WTC11 (cell line): ENCODE measurements around the gene MLLT1. TPM values are rescaled to one million over a fixed set of nuclear protein-coding genes. Genes with fewer than 3 reads are reported as not detected.

Experiments
- ATAC-seq: fragments of 200-7000 bp; cut with Tn5 transposase; 2 replicates; pipeline ENCODE4 v1.10.0; 2021; ENCODE audit warnings: mild to moderate bottlenecking, moderate library complexity
- CTCF ChIA-PET: fragments of 300-600 bp; sonication (Branson Sonifier 250); formaldehyde crosslinking; loops from one replicate; lab custom pipeline; 2021; ENCODE audit warnings: antibody characterized with exemption; lab: Charles Lee
- POLR2A ChIA-PET: fragments of 350-600 bp; sonication (Branson Sonifier 250); formaldehyde crosslinking; loops from one replicate; lab custom pipeline; 2021; ENCODE audit warnings: antibody characterized with exemption; lab: Charles Lee
- DNase-seq: peaks from one replicate; pipeline ENCODE4 v3.0.0; 2021; ENCODE audit warnings: low spot score
- H3K27ac Mint-ChIP-seq: 2 replicates; pipeline ENCODE4 v1.8.0; 2021; ENCODE audit warnings: mixed read lengths
- H3K27me3 Mint-ChIP-seq: 2 replicates; pipeline ENCODE4 v1.8.0; 2021; ENCODE audit warnings: low read depth, mild to moderate bottlenecking, moderate library complexity, mixed read lengths
- H3K36me3 Mint-ChIP-seq: 2 replicates; pipeline ENCODE4 v1.8.0; 2021; ENCODE audit warnings: mixed read lengths
- H3K4me1 Mint-ChIP-seq: 2 replicates; pipeline ENCODE4 v1.8.0; 2022; ENCODE audit warnings: mixed read lengths
- H3K4me3 Mint-ChIP-seq: 2 replicates; pipeline ENCODE4 v1.8.0; 2021; ENCODE audit warnings: mild to moderate bottlenecking, moderate library complexity, mixed read lengths
- H3K9me3 Mint-ChIP-seq: 2 replicates; pipeline ENCODE4 v1.8.0; 2021; ENCODE audit warnings: mixed read lengths
- CBFB ChIP-seq: sonication (generic); formaldehyde crosslinking; IDR thresholded peaks from 2 replicates; pipeline ENCODE4 v1.8.1; 2022; ENCODE audit warnings: mild to moderate bottlenecking, low read depth, missing genetic modification reagents
- ELF4 ChIP-seq: sonication (generic); formaldehyde crosslinking; IDR thresholded peaks from 2 replicates; pipeline ENCODE4 v1.8.1; 2022; ENCODE audit warnings: low read depth, mild to moderate bottlenecking, moderate library complexity, missing genetic modification reagents
- ESRRA ChIP-seq: sonication (generic); formaldehyde crosslinking; IDR thresholded peaks from 2 replicates; pipeline ENCODE4 v1.8.1; 2022; ENCODE audit warnings: mild to moderate bottlenecking, missing genetic modification reagents, borderline replicate concordance
- ETV6 ChIP-seq: sonication (generic); formaldehyde crosslinking; IDR thresholded peaks from 2 replicates; pipeline ENCODE4 v1.8.1; 2022; ENCODE audit warnings: mild to moderate bottlenecking, missing genetic modification reagents
- FOXK1 ChIP-seq: sonication (generic); formaldehyde crosslinking; IDR thresholded peaks from 2 replicates; pipeline ENCODE4 v1.8.0; 2022; ENCODE audit warnings: mild to moderate bottlenecking, moderate library complexity, missing genetic modification reagents
- PRRX2 ChIP-seq: fragments of 250-450 bp; sonication (Bioruptor Pico); IDR thresholded peaks from 2 replicates; pipeline ENCODE4 v1.8.0; 2021; ENCODE audit warnings: mild to moderate bottlenecking
- total RNA-seq: library from RNA; stranded (reverse); gene quantifications from 3 replicates; pipeline ENCODE4 v1.2.3, GENCODE V29; 2021
- TF ChIP-seq, protein P1 (sequence below): sonication (generic); formaldehyde crosslinking; IDR thresholded peaks from 2 replicates; pipeline ENCODE4 v1.8.1; 2023; ENCODE audit warnings: mild to moderate bottlenecking, missing genetic modification reagents, borderline replicate concordance
- TF ChIP-seq, protein P2 (sequence below): fragments of 200-600 bp; IDR thresholded peaks from 2 replicates; pipeline ENCODE4 v1.8.0; 2022; ENCODE audit warnings: antibody characterized with exemption
- TF ChIP-seq, protein P3 (sequence below): sonication (generic); formaldehyde crosslinking; IDR thresholded peaks from 2 replicates; pipeline ENCODE4 v1.8.1; 2022; ENCODE audit warnings: mild to moderate bottlenecking, moderate library complexity, missing genetic modification reagents
- TF ChIP-seq, protein P4 (sequence below): sonication (generic); formaldehyde crosslinking; conservative IDR thresholded peaks from 2 replicates; pipeline ENCODE4 v1.8.1; 2023; ENCODE audit warnings: mild to moderate bottlenecking, low read depth, missing genetic modification reagents, moderate library complexity
- TF ChIP-seq, protein P5 (sequence below): sonication (generic); formaldehyde crosslinking; IDR thresholded peaks from 2 replicates; pipeline ENCODE4 v1.8.0; 2023; ENCODE audit warnings: missing genetic modification reagents, mild to moderate bottlenecking, borderline replicate concordance

The MLLT1 gene
- total RNA-seq, 1 experiment from 2014 or later: 58.2 TPM

DNA sequence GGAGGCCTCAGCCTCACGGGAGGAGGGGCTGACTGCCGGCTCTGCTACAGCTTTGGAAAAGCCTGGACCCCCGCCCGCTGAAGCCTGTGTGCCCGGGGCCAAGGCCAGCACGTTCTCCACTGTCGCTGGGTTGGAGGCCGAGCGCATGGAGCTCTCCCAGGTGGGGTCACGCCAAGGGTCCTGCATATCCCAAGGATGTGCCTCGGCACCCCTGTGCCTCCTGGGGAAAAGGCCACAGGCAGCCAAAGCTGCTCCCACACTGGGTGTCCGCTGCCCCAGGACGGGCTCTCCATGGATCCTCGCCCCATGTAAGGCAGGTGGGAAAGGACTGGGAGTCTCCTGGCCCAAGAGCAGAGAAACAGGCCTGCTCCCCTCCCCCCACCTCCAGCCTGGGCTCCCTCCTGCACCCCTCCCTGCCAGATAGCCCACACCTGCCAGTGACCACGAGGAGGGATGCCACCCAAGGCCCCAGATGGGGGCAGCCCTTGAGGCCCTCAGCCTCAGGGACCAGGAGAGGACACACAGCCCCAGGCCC lies 64.0 kb downstream of the MLLT1 start (continued):
- TF ChIP-seq, protein P1, sequence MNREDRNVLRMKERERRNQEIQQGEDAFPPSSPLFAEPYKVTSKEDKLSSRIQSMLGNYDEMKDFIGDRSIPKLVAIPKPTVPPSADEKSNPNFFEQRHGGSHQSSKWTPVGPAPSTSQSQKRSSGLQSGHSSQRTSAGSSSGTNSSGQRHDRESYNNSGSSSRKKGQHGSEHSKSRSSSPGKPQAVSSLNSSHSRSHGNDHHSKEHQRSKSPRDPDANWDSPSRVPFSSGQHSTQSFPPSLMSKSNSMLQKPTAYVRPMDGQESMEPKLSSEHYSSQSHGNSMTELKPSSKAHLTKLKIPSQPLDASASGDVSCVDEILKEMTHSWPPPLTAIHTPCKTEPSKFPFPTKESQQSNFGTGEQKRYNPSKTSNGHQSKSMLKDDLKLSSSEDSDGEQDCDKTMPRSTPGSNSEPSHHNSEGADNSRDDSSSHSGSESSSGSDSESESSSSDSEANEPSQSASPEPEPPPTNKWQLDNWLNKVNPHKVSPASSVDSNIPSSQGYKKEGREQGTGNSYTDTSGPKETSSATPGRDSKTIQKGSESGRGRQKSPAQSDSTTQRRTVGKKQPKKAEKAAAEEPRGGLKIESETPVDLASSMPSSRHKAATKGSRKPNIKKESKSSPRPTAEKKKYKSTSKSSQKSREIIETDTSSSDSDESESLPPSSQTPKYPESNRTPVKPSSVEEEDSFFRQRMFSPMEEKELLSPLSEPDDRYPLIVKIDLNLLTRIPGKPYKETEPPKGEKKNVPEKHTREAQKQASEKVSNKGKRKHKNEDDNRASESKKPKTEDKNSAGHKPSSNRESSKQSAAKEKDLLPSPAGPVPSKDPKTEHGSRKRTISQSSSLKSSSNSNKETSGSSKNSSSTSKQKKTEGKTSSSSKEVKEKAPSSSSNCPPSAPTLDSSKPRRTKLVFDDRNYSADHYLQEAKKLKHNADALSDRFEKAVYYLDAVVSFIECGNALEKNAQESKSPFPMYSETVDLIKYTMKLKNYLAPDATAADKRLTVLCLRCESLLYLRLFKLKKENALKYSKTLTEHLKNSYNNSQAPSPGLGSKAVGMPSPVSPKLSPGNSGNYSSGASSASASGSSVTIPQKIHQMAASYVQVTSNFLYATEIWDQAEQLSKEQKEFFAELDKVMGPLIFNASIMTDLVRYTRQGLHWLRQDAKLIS: no peak
- TF ChIP-seq, protein P2, sequence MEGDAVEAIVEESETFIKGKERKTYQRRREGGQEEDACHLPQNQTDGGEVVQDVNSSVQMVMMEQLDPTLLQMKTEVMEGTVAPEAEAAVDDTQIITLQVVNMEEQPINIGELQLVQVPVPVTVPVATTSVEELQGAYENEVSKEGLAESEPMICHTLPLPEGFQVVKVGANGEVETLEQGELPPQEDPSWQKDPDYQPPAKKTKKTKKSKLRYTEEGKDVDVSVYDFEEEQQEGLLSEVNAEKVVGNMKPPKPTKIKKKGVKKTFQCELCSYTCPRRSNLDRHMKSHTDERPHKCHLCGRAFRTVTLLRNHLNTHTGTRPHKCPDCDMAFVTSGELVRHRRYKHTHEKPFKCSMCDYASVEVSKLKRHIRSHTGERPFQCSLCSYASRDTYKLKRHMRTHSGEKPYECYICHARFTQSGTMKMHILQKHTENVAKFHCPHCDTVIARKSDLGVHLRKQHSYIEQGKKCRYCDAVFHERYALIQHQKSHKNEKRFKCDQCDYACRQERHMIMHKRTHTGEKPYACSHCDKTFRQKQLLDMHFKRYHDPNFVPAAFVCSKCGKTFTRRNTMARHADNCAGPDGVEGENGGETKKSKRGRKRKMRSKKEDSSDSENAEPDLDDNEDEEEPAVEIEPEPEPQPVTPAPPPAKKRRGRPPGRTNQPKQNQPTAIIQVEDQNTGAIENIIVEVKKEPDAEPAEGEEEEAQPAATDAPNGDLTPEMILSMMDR: no peak
- TF ChIP-seq FOXK1: no peak
- TF ChIP-seq ESRRA (CRISPR knock-in tag): no peak
- TF ChIP-seq ELF4 (CRISPR knock-in tag): no peak
- TF ChIP-seq, protein P3, sequence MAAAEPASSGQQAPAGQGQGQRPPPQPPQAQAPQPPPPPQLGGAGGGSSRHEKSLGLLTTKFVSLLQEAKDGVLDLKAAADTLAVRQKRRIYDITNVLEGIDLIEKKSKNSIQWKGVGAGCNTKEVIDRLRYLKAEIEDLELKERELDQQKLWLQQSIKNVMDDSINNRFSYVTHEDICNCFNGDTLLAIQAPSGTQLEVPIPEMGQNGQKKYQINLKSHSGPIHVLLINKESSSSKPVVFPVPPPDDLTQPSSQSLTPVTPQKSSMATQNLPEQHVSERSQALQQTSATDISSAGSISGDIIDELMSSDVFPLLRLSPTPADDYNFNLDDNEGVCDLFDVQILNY (CRISPR knock-in tag): no peak
- TF ChIP-seq, protein P4, sequence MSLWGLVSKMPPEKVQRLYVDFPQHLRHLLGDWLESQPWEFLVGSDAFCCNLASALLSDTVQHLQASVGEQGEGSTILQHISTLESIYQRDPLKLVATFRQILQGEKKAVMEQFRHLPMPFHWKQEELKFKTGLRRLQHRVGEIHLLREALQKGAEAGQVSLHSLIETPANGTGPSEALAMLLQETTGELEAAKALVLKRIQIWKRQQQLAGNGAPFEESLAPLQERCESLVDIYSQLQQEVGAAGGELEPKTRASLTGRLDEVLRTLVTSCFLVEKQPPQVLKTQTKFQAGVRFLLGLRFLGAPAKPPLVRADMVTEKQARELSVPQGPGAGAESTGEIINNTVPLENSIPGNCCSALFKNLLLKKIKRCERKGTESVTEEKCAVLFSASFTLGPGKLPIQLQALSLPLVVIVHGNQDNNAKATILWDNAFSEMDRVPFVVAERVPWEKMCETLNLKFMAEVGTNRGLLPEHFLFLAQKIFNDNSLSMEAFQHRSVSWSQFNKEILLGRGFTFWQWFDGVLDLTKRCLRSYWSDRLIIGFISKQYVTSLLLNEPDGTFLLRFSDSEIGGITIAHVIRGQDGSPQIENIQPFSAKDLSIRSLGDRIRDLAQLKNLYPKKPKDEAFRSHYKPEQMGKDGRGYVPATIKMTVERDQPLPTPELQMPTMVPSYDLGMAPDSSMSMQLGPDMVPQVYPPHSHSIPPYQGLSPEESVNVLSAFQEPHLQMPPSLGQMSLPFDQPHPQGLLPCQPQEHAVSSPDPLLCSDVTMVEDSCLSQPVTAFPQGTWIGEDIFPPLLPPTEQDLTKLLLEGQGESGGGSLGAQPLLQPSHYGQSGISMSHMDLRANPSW (CRISPR knock-in tag): no peak
- TF ChIP-seq ETV6: no peak
- no peak for TF ChIP-seq PRRX2

DNA sequence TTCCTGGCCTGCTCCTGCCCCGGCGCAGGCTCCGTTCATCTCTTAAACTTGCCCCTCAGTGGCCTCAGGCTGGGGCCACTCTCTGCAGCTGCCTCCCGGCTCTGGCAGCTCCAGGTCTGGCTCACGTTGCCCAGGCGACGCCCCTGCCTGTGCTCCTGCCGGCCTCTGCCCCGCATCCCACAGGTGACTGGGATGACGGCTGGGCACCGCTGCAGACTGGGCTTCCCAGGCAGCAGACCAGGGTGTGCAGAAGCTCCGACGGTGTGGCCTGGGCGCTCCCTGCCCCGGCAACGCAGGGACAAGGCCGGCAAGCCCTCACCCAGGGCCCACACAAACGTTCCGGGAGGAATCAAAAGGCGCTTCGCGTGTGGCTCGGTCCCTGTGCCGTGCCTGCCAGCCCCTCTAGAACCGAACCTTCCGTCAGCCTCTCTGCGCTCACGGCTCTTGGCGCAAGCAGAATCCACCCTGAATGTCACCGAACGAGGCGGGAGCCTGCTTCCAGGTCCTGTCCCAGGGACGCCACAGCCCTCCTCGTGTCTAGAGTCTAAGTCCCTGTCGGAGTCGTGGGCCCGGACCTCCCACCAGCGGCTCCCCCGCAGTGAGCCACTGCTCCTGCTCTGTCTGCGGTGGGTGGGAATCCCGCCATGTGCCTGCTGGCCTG lies 64.8 kb downstream of the MLLT1 start:
- no peak for ATAC-seq
- Mint-ChIP-seq H3K36me3 (peaks cover 5% of the 10 kb centered on the region; the same call in 1 of the 2 replicates), H3K27me3 (no peaks in the 10 kb centered on the region), H3K27ac (no peak overlapping the region), H3K9me3 (no peaks in the 10 kb centered on the region), H3K4me3 (no peak overlapping the region), H3K4me1 (peaks cover 3% of the 10 kb centered on the region; the same call in 1 of the 2 replicates)
- CTCF ChIA-PET: no interaction called here
- POLR2A ChIA-PET: no interaction called here
- no peak for TF ChIP-seq CBFB (CRISPR knock-in tag)
- TF ChIP-seq, protein P5, sequence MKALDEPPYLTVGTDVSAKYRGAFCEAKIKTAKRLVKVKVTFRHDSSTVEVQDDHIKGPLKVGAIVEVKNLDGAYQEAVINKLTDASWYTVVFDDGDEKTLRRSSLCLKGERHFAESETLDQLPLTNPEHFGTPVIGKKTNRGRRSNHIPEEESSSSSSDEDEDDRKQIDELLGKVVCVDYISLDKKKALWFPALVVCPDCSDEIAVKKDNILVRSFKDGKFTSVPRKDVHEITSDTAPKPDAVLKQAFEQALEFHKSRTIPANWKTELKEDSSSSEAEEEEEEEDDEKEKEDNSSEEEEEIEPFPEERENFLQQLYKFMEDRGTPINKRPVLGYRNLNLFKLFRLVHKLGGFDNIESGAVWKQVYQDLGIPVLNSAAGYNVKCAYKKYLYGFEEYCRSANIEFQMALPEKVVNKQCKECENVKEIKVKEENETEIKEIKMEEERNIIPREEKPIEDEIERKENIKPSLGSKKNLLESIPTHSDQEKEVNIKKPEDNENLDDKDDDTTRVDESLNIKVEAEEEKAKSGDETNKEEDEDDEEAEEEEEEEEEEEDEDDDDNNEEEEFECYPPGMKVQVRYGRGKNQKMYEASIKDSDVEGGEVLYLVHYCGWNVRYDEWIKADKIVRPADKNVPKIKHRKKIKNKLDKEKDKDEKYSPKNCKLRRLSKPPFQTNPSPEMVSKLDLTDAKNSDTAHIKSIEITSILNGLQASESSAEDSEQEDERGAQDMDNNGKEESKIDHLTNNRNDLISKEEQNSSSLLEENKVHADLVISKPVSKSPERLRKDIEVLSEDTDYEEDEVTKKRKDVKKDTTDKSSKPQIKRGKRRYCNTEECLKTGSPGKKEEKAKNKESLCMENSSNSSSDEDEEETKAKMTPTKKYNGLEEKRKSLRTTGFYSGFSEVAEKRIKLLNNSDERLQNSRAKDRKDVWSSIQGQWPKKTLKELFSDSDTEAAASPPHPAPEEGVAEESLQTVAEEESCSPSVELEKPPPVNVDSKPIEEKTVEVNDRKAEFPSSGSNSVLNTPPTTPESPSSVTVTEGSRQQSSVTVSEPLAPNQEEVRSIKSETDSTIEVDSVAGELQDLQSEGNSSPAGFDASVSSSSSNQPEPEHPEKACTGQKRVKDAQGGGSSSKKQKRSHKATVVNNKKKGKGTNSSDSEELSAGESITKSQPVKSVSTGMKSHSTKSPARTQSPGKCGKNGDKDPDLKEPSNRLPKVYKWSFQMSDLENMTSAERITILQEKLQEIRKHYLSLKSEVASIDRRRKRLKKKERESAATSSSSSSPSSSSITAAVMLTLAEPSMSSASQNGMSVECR (CRISPR knock-in tag): no peak
- no peak for DNase-seq
